ENCODE measurements around the gene TLR8.

Gene TLR8

GRCh38 chrX:12906046-12906761 is at the start of gene TLR8:
TSS of gene TLR8 (plus strand) at chrX:12906620. CDS start at chrX:12906707, 87 bp downstream.
- DNase-seq, result no peak

- DNase-seq, result peak in 1 of 2 donors; percentile 0
Observed at GRCh38 chrX:12865359-12865758, 41.1 kb upstream of the TLR8 start.

GRCh38 chrX:12866451-12867377 is 39.7 kb upstream of the TLR8 start, which contains the start of gene TLR7:
TSS of gene TLR7 (plus strand) at chrX:12867072. CDS start at chrX:12867579, 507 bp downstream.
- DNase-seq, result no peak

GRCh38 chrX:12867685-12868084 is 38.7 kb upstream of the TLR8 start:
- no peak for DNase-seq

GRCh38 chrX:12868747-12869146 is 37.7 kb upstream of the TLR8 start:
- no peak for DNase-seq

GRCh38 chrX:12871257-12871656 is 35.2 kb upstream of the TLR8 start:
- no peak for DNase-seq

- no peak for DNase-seq
Observed at GRCh38 chrX:12872741-12873140, 33.7 kb upstream of the TLR8 start.

- DNase-seq, result no peak
Observed at GRCh38 chrX:12874581-12874980, 31.8 kb upstream of the TLR8 start.

- no peak for DNase-seq
Observed at GRCh38 chrX:12877386-12877785, 29.0 kb upstream of the TLR8 start.

GRCh38 chrX:12878536-12878935 is 27.9 kb upstream of the TLR8 start:
- DNase-seq, result no peak

GRCh38 chrX:12881914-12882313 is 24.5 kb upstream of the TLR8 start:
- no peak for DNase-seq

GRCh38 chrX:12885508-12885907 is 20.9 kb upstream of the TLR8 start:
- DNase-seq, result no peak

- no peak for DNase-seq
Observed at GRCh38 chrX:12886545-12886944, 19.9 kb upstream of the TLR8 start.

- no peak for DNase-seq
Observed at GRCh38 chrX:12887141-12887540, 19.3 kb upstream of the TLR8 start.

- no peak for DNase-seq
Observed at GRCh38 chrX:12887767-12888166, 18.7 kb upstream of the TLR8 start.

- no peak for DNase-seq
Observed at GRCh38 chrX:12890467-12890866, 16.0 kb upstream of the TLR8 start.

GRCh38 chrX:12891171-12891570 is 15.2 kb upstream of the TLR8 start:
- no peak for DNase-seq

- DNase-seq, result no peak
Observed at GRCh38 chrX:12891915-12892506, 14.4 kb upstream of the TLR8 start.

- DNase-seq, result no peak
Observed at GRCh38 chrX:12892716-12893115, 13.7 kb upstream of the TLR8 start.

GRCh38 chrX:12894074-12895030 is 12.1 kb upstream of the TLR8 start:
- DNase-seq, result peak in 1 of 2 donors; percentile 0

- no peak for DNase-seq
Observed at GRCh38 chrX:12895866-12896265, 10.6 kb upstream of the TLR8 start.

GRCh38 chrX:12896935-12897334 is 9.5 kb upstream of the TLR8 start:
- no peak for DNase-seq
